GM23248 (cell line): ENCODE data around the gene ARR3.

Experiments used
- EZH2 ChIP-seq: fragments of 200-600 bp; sonication (generic); IDR thresholded peaks from 2 replicates; pipeline ENCODE4 v1.6.1; 2018; ENCODE audit warnings: antibody characterized with exemption, mild to moderate bottlenecking; ENCODE audit not compliant: insufficient read depth, poor library complexity, severe bottlenecking
- EZH2phosphoT487 ChIP-seq: fragments of 200-600 bp; sonication (generic); IDR thresholded peaks from 2 replicates; pipeline ENCODE4 v1.6.1; 2018; ENCODE audit warnings: antibody characterized with exemption, moderate library complexity, mild to moderate bottlenecking, low read depth; ENCODE audit not compliant: insufficient read depth

DNA sequence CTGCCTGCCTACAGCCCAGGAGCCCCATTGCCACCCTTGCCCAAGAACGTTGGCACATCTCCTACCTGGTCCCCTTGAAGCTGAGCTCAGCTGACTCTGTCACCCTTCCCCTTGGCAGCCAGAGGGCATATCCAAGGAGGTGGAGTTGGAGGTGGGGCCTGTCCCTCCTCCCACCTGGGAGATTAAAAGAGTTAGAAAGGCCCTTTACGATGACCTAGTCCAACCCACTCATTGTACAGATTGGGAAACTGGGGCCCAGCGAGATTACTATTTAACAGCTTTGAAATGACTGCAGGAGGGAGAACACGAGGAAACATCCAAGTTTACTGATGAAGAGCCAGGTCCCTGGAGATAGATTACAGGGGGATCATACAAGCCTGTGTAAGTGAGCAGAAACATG, 8.0 kb upstream of the ARR3 start, which contains the start of gene P2RY4:
- no peak for TF ChIP-seq EZH2phosphoT487
- TF ChIP-seq EZH2 = no peak
